H9 (cell line): ENCODE data around the gene UGT1A7. TPM values are rescaled to one million over a fixed set of nuclear protein-coding genes. Genes with fewer than 3 reads are reported as not detected.

Experiments
- DNase-seq: peaks from one replicate; pipeline ENCODE4 v3.0.0-alpha.2; 2017
- H2AFZ ChIP-seq: one replicate; pipeline ENCODE4 v1.6.1; 2013; ENCODE audit warnings: mild to moderate bottlenecking, low read length, control low read depth, moderate library complexity
- H2AK5ac ChIP-seq: 2 replicates; pipeline ENCODE4 v1.6.1; 2013; ENCODE audit warnings: low read length, control low read depth, mixed read lengths; ENCODE audit not compliant: insufficient read length
- H2BK120ac ChIP-seq: one replicate; pipeline ENCODE4 v1.6.1; 2013; ENCODE audit warnings: low read depth, mild to moderate bottlenecking, low read length, control low read depth, inconsistent platforms; ENCODE audit not compliant: poor library complexity, severe bottlenecking
- H2BK12ac ChIP-seq: 2 replicates; pipeline ENCODE4 v1.6.1; 2013; ENCODE audit warnings: low read length, control low read depth, mixed read lengths, low read depth; ENCODE audit not compliant: insufficient read length
- H2BK15ac ChIP-seq: 2 replicates; pipeline ENCODE4 v1.6.1; 2013; ENCODE audit warnings: low read depth, low read length, control low read depth
- H2BK20ac ChIP-seq: one replicate; pipeline ENCODE4 v1.6.1; 2013; ENCODE audit warnings: low read depth, mild to moderate bottlenecking, low read length, control low read depth, inconsistent platforms; ENCODE audit not compliant: poor library complexity, severe bottlenecking
- H2BK5ac ChIP-seq: 2 replicates; pipeline ENCODE4 v1.6.1; 2013; ENCODE audit warnings: low read length, control low read depth, mixed read lengths; ENCODE audit not compliant: insufficient read length
- H3K14ac ChIP-seq: 2 replicates; pipeline ENCODE4 v1.6.1; 2013; ENCODE audit warnings: low read length, control low read depth; ENCODE audit not compliant: insufficient read depth
- H3K18ac ChIP-seq: 2 replicates; pipeline ENCODE4 v1.6.1; 2013; ENCODE audit warnings: low read depth, mild to moderate bottlenecking, mixed read lengths, low read length, control low read depth; ENCODE audit not compliant: insufficient read length
- H3K23ac ChIP-seq: 2 replicates; pipeline ENCODE4 v1.6.1; 2013; ENCODE audit warnings: low read length, control low read depth, mixed read lengths, low read depth; ENCODE audit not compliant: insufficient read length
- H3K23me2 ChIP-seq: 2 replicates; pipeline ENCODE4 v1.6.1; 2013; ENCODE audit warnings: low read depth, mild to moderate bottlenecking, mixed read lengths, low read length, control low read depth; ENCODE audit not compliant: insufficient read length, poor library complexity, severe bottlenecking
- H3K27ac ChIP-seq: 2 replicates; pipeline ENCODE4 v1.5.1; 2013; ENCODE audit warnings: low read length, control low read depth, mixed read lengths, low read depth; ENCODE audit not compliant: insufficient read length
- H3K27me3 ChIP-seq: 2 replicates; pipeline ENCODE4 v1.6.1; 2013; ENCODE audit warnings: low read length, control low read depth, inconsistent platforms; ENCODE audit not compliant: insufficient read depth
- H3K4ac ChIP-seq: 2 replicates; pipeline ENCODE4 v1.6.1; 2013; ENCODE audit warnings: low read depth, mild to moderate bottlenecking, control low read depth, inconsistent platforms, low read length, moderate library complexity
- H3K4me1 ChIP-seq: 2 replicates; pipeline ENCODE4 v1.6.1; 2013; ENCODE audit warnings: low read length, control low read depth, inconsistent platforms; ENCODE audit not compliant: insufficient read depth
- H3K4me2 ChIP-seq: 2 replicates; pipeline ENCODE4 v1.6.1; 2013; ENCODE audit warnings: low read length, control low read depth, mixed read lengths; ENCODE audit not compliant: insufficient read length, insufficient read depth
- H3K56ac ChIP-seq: 2 replicates; pipeline ENCODE4 v1.6.1; 2013; ENCODE audit warnings: low read depth, mild to moderate bottlenecking, mixed read lengths, low read length, control low read depth; ENCODE audit not compliant: insufficient read length
- H3K79me1 ChIP-seq: 2 replicates; pipeline ENCODE4 v1.6.1; 2013; ENCODE audit warnings: low read depth, mild to moderate bottlenecking, moderate library complexity, low read length, control low read depth, inconsistent platforms; ENCODE audit not compliant: insufficient read depth, poor library complexity, severe bottlenecking
- H3K79me2 ChIP-seq: 2 replicates; pipeline ENCODE4 v1.6.1; 2013; ENCODE audit warnings: low read length, control low read depth, inconsistent platforms; ENCODE audit not compliant: insufficient read depth
- H3K9ac ChIP-seq: 2 replicates; pipeline ENCODE4 v1.6.1; 2013; ENCODE audit warnings: low read length, control low read depth, mixed read lengths; ENCODE audit not compliant: insufficient read length; ENCODE audit errors: extremely low read depth
- H3K9me3 ChIP-seq: one replicate; pipeline ENCODE4 v1.6.1; 2013; ENCODE audit warnings: low read depth, low read length, inconsistent platforms; ENCODE audit not compliant: control insufficient read depth
- H3T11ph ChIP-seq: one replicate; pipeline ENCODE4 v1.6.1; 2013; ENCODE audit warnings: mild to moderate bottlenecking, low read length, control low read depth, inconsistent platforms
- H4K20me1 ChIP-seq: one replicate; pipeline ENCODE4 v1.6.1; 2013; ENCODE audit not compliant: control insufficient read depth, insufficient read length, insufficient read depth
- H4K5ac ChIP-seq: 2 replicates; pipeline ENCODE4 v1.6.1; 2013; ENCODE audit warnings: low read depth, mild to moderate bottlenecking, mixed read lengths, low read length, control low read depth; ENCODE audit not compliant: insufficient read length
- H4K8ac ChIP-seq: replicated peaks from 2 replicates; pipeline ENCODE4 v1.6.1; 2013; ENCODE audit warnings: low read length, control low read depth, mixed read lengths, low read depth; ENCODE audit not compliant: insufficient read length
- H4K91ac ChIP-seq: 2 replicates; pipeline ENCODE4 v1.6.1; 2013; ENCODE audit warnings: low read depth, mild to moderate bottlenecking, moderate library complexity, mixed read lengths, low read length, control low read depth; ENCODE audit not compliant: insufficient read length
- H3K27ac Mint-ChIP-seq, 3 experiments: 2 replicates in 2 of 3; 3 replicates in 1 of 3; pipeline ENCODE4 v1.8.0; 2020 to 2021; ENCODE audit warnings: mixed read lengths in 3 of 3, mild to moderate bottlenecking in 1 of 3, moderate library complexity in 1 of 3
- H3K27me3 Mint-ChIP-seq: 2 replicates; pipeline ENCODE4 v1.8.0; 2021; ENCODE audit warnings: low read depth, mild to moderate bottlenecking, moderate library complexity, mixed read lengths
- H3K36me3 Mint-ChIP-seq, 3 experiments: 2 replicates in 2 of 3; 3 replicates in 1 of 3; pipeline ENCODE4 v1.8.0; 2020 to 2021; ENCODE audit warnings: low read depth in 3 of 3, mixed read lengths in 3 of 3; ENCODE audit not compliant: insufficient read depth in 1 of 3
- H3K4me1 Mint-ChIP-seq, 2 experiments: 2 replicates each; pipeline ENCODE4 v1.8.0; 2020; ENCODE audit warnings: mixed read lengths in 2 of 2
- H3K4me3 Mint-ChIP-seq, 2 experiments: 2 replicates in 1 of 2; 3 replicates in 1 of 2; pipeline ENCODE4 v1.8.0; 2020 to 2021; ENCODE audit warnings: mild to moderate bottlenecking in 2 of 2, mixed read lengths in 2 of 2, moderate library complexity in 1 of 2
- H3K9me3 Mint-ChIP-seq, 2 experiments: 2 replicates in 1 of 2; 3 replicates in 1 of 2; pipeline ENCODE4 v1.8.0; 2020; ENCODE audit warnings: mild to moderate bottlenecking in 2 of 2, mixed read lengths in 2 of 2, moderate library complexity in 1 of 2
- WGBS: extraction: QIAGEN DNeasy Blood & Tissue Kit; methylation state at CpG from one replicate; pipeline ENCODE4 v1.1.7; 2013; ENCODE audit warnings: missing lambda C conversion rate, low lambda C conversion rate, mixed read lengths; ENCODE audit not compliant: insufficient read length; ENCODE audit errors: extremely low coverage; 5-methylcytosine and 5-hydroxymethylcytosine counted together
- total RNA-seq: library from RNA; stranded (reverse); gene quantifications from 2 replicates; pipeline ENCODE4 v1.2.1, GENCODE V29; 2021
- TF ChIP-seq, protein P1 (sequence below): fragments of 200-600 bp; sonication (generic); conservative IDR thresholded peaks from 3 replicates; pipeline ENCODE4 v1.8.0; 2021; ENCODE audit warnings: antibody characterized with exemption, mild to moderate bottlenecking

UGT1A7 gene
- total RNA-seq, 1 experiment from 2014 or later = not detected

- H3K23me2 ChIP-seq = no peaks in the 10 kb centered on the region
- WGBS = no CpG with 5 or more reads among the region's 8 CpGs
- no peak overlapping the region for H2BK20ac ChIP-seq
- Mint-ChIP-seq H3K27ac (no peak overlapping the region; a peak in 1 of 7 replicates), H3K36me3 (no peaks in the 10 kb centered on the region), H3K27me3 (peaks cover 1% of the 10 kb centered on the region; the same call in 1 of the 2 replicates), H3K4me3 (no peak overlapping the region), H3K9me3 (peaks cover 4 to 5% of the 10 kb centered on the region in 2 experiments; a peak in 4 of 5 replicates), H3K4me1 (no peaks in the 10 kb centered on the region; a peak in 1 of 4 replicates)
- H3K4me1 ChIP-seq = no peaks in the 10 kb centered on the region
- TF ChIP-seq, protein P1, sequence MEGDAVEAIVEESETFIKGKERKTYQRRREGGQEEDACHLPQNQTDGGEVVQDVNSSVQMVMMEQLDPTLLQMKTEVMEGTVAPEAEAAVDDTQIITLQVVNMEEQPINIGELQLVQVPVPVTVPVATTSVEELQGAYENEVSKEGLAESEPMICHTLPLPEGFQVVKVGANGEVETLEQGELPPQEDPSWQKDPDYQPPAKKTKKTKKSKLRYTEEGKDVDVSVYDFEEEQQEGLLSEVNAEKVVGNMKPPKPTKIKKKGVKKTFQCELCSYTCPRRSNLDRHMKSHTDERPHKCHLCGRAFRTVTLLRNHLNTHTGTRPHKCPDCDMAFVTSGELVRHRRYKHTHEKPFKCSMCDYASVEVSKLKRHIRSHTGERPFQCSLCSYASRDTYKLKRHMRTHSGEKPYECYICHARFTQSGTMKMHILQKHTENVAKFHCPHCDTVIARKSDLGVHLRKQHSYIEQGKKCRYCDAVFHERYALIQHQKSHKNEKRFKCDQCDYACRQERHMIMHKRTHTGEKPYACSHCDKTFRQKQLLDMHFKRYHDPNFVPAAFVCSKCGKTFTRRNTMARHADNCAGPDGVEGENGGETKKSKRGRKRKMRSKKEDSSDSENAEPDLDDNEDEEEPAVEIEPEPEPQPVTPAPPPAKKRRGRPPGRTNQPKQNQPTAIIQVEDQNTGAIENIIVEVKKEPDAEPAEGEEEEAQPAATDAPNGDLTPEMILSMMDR = no peak
- H3K9ac ChIP-seq = no peak overlapping the region
- H4K91ac ChIP-seq = no peak overlapping the region
- no peak overlapping the region for H3K27ac ChIP-seq
- no peak overlapping the region for H2BK120ac ChIP-seq
- H4K8ac ChIP-seq = no peak overlapping the region
- H3K79me1 ChIP-seq = no peaks in the 10 kb centered on the region
- no peak overlapping the region for H2BK12ac ChIP-seq
- no peak overlapping the region for H3K23ac ChIP-seq
- no peak overlapping the region; the same call in 1 of the 2 replicates for H3K14ac ChIP-seq
- DNase-seq = no peak
- no peak overlapping the region for H2AK5ac ChIP-seq
- no peak overlapping the region for H2AFZ ChIP-seq
- H3K27me3 ChIP-seq = no peaks in the 10 kb centered on the region
- no peak overlapping the region for H3K18ac ChIP-seq
- H3K4me2 ChIP-seq = no peak overlapping the region
- H2BK15ac ChIP-seq = no peak overlapping the region
- no peak overlapping the region for H3K56ac ChIP-seq
- H3T11ph ChIP-seq = no peak overlapping the region
- no peak overlapping the region for H2BK5ac ChIP-seq
- H4K20me1 ChIP-seq = no peaks in the 10 kb centered on the region
- H3K4ac ChIP-seq = no peak overlapping the region
- no peaks in the 10 kb centered on the region for H3K79me2 ChIP-seq
- no peak overlapping the region for H4K5ac ChIP-seq
- H3K9me3 ChIP-seq = no peaks in the 10 kb centered on the region
Measured at GRCh38 chr2:233821709-233822100, 140.0 kb downstream of the UGT1A7 start.
